HG03097 (cell line): ENCODE results near the gene RYR2.
"Not testable (repeated sequence)": the region's sequence is repeated elsewhere in the genome, so short reads cannot be mapped to it uniquely, and the experiment has no call there.

Source experiments
- ATAC-seq: cut with Tn5 transposase; IDR thresholded peaks from one replicate; pipeline ENCODE4 v1.9.1; 2021; ENCODE audit not compliant: unreplicated experiment, low FRiP score

Gene RYR2

DNA sequence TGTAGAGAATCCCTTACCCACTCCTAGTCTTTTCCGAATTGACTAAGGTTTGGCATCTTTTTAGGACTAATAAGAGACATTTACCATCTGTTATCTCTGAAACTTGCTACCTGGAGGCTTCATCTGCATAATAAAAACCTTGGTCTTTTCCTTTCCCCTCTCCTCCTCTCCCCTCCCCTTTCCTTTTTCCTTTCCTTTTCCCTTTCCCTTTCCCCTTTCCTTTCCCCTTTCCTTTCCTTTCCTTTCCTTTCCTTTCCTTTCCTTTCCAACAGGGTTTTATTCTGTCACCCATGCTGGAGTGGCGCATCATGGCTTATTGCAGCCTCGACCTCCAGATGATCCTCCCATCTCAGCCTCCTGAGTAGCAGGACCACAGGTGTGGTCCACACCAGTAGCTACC lies 195.7 kb downstream of the RYR2 start:
- ATAC-seq: no peak

DNA sequence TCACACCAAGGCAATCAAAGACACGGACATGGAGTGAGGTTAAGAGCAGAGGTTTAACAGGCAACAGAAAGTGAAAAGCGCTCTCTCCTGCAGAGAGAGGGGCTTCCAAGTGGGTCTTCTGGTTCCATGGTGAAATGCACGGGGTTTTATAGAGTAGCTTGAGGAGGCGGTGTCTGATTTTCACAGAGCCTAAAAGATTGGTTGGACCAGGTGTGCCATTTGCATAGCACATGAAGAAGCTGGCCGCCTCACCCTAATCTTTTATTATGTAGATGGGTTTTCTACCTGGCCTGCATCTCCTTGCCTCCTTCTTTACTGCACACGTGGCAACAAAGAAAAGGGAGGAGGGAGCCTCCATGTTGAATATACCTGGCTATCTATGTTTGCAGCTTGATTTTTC lies 197.3 kb downstream of the RYR2 start:
- ATAC-seq: no peak

DNA sequence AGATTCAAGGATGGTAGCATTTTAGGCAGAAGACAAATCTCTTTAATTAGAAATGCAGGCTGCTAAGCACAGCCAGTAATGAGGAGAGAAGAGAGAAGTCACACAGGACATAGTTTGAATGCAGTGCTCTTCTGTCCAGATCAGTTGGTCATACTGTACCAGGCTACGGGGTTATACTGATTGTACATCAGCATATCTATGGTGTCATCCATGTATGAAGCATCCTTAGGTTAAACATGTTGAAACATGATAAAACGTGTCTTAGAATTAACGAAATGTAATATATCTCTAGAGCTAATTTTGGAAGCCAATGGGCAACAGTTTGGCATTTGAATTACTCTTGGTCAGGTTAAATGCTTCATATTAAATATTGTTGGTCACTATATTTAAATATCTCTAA lies 199.1 kb downstream of the RYR2 start:
- ATAC-seq: no peak

DNA sequence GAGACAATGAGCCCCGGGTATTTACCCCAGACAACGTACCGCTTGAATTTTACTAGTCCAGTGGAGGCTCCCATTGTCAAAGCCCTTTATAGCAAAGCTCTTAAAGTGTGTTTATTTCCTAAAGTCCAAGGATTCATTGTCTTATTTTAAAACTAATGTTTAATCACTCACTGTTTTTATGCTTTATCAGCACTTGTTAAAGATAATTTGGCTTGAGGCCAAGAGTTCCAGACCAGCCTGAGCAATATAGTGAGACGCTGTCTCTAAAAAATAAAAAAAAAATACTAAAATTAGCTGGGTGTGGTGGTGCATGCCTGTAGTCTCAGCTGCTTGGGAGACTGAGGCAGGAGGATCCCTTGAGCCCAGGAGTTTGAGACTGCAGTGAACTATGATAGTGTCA lies 202.8 kb downstream of the RYR2 start:
- ATAC-seq: no peak

DNA sequence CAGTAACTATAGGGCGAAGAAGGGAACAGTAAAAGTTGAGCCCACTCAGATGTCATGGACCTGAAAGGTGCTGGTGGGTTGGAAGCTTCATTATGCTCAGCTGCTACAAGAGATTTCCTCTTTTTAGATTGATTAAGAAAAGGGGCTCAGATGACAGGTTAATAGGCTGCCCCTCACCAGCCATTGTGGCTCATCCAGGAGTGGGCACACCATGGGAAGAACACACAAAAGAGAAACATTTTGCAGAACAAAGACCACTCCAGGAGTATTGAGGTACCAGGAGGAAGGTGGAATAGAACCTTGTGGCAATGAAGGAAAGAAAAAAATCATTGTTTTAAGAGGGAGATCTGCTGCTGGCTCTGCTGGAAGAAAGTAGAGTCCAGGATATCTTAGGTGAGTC lies 205.5 kb downstream of the RYR2 start:
- no peak for ATAC-seq

DNA sequence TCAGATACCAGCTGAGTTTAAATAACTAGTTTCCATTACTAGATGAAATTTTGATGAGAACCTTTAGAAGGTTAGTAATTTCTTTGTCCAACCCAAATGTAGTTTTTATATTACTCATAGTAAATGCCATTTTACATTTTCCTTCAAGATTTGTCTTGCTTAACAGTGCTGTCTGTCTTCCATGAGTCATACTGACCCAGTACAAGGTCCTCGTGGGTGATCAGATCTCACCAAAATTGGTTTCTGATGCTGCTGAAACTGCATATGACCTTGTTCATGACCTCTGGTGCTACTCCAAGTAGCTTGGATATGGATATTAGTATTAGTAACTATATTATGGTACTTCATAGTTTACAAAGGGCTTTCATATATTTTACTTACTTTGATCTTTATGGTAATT lies 207.1 kb downstream of the RYR2 start:
- ATAC-seq: no peak

DNA sequence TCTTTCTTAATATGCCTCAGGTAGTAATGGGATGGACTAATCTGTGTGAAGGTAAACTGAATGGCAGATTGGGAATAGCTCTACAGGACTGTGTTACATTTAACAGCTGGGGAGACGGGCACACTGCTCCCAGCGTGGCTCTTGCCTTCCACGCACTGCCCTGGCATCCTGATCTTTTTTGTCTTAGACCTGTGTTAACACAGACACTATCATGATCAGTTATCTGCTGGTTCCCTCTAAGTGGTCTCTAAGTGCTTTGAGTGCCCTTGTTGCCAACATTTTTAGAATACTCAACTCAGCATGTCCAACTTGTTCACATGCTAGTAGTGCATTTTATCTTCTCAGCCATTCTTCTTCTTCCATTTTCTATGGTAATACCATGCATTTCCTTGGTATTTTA lies 208.1 kb downstream of the RYR2 start:
- ATAC-seq: no peak

DNA sequence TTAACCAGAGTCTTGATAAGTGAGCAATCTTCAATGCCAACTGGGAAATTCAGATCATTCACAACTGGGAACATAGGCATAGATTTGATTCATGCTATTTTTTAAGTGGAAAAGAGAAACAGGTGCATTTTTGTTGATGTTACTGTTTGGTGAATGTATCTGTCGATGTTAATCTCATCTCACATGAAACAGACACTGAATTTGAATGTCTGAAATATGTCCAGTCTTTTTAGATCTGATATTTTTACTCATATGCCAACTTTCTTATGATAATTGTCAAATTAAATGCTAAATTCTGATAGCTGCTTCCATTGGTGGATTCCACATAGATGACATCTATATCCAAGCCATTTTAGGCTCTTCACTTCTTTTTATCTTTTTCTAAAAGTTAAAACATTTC lies 213.1 kb downstream of the RYR2 start:
- ATAC-seq: no peak

DNA sequence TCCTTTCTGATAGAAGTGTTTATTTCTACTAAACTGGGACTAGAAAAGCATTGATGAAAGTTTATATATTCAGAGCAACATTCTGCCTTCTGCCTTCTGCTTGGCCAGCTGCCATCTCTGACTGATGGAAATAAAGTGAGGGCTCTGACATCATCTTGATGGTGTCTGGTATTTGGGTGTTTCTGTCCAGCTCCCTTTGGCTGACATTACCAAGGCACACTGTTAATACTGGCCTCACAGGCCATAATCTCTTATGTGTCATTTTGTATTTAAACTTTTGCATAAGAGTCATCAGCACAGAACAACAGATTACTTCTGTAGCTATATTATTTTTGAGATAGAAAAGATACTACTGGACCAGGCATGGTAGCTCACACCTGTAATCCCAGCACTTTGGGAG lies 216.9 kb downstream of the RYR2 start:
- no peak for ATAC-seq

DNA sequence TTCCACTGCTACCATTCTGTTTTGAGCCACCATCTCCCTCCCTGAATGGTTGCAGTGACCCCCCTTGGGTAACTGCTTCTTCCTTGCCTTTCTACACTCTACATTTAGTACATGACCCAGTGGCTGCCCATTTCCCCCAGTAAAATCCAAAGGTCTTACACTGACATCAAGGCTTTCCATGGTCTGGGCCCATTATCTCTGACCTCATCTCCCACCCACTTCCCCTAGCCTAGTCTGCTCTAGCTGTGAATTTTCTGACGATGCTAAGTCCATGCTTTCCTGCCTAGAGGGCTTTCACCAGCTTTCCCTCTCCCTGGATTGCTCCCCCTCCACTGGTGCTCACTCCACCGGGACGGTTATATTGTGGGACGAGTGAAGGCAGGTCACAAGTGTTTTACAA lies 219.2 kb downstream of the RYR2 start:
- ATAC-seq: no peak

DNA sequence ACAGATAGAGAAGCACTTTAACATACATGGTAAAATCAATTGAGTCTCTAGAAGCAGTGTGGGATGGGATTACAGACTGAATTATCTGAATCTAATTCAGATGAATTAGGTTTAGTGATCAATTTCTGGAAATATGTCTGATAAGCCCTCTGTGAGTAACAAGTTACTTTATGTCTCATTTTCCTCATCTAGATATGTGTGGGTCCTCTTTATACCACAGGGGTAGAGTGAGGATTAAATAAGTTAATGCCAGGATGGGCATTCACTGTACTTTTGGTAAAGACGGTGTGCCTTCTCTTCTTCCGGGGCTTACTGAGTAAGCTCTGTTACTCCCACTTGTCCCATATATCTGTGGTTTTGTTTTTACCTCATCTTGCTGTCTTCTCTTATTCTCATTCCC lies 225.8 kb downstream of the RYR2 start:
- ATAC-seq: no peak

DNA sequence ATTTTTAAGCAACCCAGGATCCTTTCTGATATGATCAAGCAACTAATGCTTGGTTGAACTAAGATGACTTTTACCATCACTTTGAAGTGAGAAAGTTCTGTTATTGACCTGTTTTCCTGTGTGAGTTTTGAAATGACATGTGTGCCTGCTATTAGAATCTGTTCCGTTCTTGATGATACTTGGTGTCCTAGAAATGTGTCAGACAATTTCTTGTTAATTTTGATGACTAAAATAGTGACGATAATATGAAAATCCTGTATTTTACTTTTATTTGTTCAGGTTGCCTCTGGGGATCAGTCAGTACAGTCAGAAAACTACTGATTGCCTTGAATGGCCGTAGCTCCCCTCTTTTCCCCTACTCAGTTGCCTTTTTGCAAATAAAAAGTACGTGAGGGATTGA lies 228.0 kb downstream of the RYR2 start:
- ATAC-seq: no peak

DNA sequence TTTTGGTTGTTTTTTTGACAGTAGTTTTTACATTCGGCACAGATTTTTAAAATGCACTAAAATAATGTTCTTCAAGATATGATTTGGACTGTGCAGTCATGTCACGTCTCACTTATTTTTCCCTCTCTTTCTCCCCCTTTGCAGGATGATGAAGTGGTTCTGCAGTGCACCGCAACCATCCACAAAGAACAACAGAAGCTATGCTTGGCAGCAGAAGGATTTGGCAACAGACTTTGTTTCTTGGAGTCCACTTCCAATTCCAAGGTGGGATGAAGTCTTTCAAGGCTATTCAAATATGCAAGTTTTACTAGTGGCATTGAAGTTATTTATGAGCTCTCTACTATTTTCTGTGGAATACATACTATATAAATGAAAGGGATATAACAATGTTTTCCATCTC lies 228.4 kb downstream of the RYR2 start:
- ATAC-seq: no peak

DNA sequence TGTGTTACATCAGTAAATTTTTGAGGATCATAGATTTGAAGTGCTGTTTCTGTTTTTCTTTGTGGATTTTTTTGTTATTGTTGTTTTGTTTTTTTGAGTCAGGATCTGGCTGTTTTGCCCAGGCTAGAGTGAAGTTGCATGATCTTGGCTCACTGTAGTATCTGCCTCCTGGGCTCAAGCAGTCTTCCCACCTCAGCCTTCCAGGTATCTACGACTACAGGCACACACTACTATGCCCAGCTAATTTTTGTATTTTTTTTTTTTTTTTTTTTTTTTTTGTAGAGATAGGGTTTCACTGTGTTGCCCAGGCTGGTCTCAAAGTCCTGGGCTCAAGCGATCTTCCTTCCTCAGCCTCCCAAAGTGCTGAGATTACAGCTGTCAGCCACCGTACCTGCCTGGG lies 236.0 kb downstream of the RYR2 start:
- not testable (repeated sequence) for ATAC-seq

DNA sequence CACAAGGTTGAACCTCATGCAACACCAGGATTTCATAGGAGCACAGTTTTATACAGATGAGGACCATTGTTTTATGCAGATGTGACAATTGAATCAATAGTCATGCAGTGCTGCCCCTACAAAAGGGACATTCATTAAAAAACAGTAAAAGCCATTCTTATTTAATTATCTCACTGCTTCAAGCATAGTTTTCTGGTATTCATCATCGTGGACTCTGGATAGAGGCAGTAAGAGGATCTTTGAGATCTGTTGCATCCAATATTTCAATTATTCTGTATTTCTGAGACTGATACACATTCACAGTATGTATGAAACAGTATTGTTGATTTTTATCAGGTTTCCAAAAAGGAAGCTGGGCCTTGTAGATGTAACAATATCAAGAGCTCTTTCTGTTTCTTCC lies 237.6 kb downstream of the RYR2 start:
- no peak for ATAC-seq

DNA sequence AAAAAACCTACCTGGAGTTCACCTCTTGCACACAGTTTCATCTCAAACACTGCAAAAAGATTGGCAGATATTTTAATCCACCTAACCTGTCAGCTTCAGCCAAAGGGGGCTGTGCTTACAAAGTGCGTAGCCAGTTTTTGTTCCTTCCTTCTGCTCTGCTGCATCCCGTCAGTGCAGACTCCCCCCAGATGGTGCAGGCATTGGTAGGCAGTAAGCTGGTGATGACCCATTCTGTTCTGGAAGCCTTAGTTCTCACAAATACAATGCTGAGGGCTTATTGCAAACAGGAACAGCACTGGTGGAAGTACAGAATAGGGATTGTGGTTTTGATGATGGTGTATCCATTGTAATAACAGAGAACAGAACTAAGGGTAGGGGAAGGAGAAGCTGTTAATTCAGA lies 239.5 kb downstream of the RYR2 start:
- ATAC-seq: no peak

DNA sequence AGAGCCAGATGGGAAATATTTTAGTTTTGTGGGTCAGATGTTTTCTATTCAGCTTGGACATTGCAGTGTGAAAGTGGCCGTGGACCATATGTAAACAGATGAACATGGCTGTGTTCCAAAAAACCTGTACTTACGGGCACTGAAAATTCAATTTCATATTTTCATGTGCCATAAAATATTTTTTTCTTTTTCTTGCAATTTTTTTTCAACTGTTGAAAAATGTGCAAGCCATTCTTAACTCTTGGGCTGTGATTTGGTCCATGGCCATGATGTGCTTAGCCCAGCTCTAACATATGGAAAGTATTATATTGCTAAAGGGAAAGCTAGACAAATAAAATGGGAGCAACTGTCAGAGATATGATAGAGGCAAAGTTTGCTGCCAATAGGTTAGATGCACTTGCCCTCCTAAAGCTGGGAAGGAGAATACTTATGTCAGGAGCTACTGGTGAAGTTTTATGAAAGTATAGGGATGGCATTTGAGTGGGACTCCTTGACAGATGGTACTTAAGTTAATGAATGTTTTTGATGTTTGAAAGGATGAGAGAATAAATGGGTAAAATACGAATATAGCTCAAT lies 240.3 kb downstream of the RYR2 start:
- ATAC-seq: no peak

DNA sequence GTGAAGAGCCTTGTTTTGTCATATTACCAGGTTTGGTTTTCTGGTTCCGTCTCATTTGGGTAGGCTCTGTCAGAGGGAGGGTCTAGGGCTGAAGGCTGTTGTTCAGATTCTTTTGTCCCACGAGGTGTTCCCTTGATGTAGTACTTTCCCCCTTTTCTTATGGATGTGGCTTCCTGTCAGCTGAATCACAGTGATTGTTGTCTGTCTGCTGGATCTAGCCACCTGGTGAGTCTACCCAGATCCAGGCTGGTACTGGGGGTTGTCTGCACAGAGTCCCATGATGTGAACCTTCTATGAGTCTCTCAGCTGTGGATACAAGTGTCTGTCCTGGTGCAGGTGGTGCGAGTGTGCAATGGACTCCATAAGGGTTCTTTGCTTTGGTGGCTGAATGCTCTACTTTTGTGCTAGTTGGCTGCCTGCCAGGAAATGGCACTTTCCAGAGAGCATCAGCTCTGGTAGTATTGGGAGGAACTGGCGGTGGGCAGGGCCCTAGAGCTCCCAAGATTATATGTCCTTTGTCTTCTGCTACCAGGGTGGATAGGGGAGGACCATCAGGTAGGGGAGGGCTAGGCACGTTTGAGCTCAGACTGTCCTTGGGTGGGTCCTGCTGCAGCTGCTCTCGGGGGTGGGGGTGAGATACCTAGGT lies 246.0 kb downstream of the RYR2 start:
- ATAC-seq: no peak

DNA sequence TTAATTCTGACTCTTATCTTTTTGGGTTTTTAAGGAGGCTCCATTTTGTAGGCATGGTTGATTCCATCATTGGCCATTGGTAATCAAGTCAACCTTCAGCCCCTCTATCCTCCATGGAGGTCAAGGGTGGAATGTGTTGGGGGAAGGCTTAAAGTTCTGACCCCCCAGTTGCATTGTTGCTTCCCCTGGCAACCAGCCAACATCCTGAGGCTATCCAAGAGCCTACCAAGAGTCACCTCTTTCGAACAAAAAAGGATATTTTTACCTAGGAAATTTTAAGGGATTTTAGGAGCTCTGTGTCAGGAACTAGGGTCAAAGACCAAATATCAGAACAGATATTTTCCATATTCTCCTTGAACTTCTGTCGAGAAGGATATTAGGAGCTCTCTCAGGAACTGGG lies 251.8 kb downstream of the RYR2 start:
- ATAC-seq: no peak

DNA sequence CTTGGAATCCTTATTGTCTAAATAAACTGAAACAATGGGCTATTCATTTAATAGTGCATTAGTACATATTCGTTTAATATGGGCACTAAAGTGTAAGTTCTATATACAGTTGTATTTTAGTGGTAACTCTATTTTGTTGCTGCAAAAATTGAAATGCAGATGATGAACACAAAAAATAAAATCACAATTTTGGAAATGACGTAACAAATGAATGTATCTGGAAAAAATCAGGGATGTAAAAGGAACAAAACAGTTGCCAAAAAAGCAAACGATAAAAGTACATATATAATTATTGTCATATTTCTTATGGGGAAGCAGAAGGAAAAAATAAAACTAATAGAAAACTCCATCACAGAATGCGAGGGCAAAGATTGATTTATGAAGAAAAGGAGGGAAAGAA lies 254.9 kb downstream of the RYR2 start:
- no peak for ATAC-seq

DNA sequence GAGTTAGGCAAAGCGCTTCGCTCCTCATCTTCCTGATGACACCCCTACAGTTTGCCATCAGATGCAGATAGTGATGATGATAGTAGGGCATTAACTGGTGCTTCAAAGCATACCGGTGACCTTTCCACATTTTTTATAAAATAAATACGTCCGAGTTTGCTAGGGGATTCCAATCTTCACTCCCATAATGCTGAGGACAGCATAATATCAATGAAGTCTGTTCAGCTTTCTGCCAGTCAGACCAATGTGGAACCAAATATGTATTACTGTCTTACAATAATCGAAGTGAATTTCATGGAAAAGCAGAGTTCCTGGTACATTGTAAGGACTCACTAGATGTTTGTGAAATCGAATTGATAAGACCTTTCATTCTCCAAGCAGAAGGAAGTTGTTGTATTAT lies 258.7 kb downstream of the RYR2 start:
- no peak for ATAC-seq

DNA sequence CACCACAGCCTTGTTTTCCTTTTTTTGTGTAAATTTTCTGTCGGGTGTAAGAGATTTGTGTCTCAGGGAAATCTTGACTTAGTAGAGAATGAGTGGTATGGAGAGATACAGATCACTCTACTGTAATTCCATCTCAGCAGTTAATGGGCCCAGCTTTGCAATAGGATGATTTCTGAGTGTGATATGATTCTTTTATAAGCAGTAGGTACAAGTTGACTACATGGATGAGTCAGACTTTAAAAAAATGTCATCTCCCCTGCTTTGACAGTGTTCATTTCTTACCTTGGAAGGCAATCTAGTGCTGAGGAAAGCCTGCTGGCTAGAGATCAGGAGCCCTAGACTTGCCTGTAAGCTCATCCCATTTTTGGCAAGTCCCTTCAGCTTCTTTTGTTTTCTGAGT lies 261.9 kb downstream of the RYR2 start:
- no peak for ATAC-seq

DNA sequence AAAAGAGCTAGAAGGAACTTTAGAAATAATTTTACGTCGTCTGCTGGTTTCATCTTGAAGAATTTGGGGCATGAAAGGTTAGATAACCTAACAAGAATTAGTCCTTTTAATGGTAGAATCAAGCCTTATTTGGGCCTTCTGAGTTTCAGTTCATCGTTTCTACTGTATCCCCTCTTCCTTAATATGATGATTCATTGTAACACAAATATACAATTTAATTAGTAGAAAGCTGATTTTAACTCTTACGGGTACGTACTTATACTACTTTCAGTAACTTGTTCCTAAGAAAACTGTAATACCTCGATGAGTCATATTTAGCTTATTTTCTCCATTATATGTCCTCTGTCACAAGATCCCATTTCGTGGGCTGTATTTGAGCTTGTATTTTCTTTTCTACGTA lies 264.7 kb downstream of the RYR2 start:
- no peak for ATAC-seq
